ENCODE measurements around the gene OR1N1.
"Not testable (repeated sequence)": the region's sequence is repeated elsewhere in the genome, so short reads cannot be mapped to it uniquely, and the experiment has no call there.

The OR1N1 gene, protein sequence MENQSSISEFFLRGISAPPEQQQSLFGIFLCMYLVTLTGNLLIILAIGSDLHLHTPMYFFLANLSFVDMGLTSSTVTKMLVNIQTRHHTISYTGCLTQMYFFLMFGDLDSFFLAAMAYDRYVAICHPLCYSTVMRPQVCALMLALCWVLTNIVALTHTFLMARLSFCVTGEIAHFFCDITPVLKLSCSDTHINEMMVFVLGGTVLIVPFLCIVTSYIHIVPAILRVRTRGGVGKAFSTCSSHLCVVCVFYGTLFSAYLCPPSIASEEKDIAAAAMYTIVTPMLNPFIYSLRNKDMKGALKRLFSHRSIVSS

DNA sequence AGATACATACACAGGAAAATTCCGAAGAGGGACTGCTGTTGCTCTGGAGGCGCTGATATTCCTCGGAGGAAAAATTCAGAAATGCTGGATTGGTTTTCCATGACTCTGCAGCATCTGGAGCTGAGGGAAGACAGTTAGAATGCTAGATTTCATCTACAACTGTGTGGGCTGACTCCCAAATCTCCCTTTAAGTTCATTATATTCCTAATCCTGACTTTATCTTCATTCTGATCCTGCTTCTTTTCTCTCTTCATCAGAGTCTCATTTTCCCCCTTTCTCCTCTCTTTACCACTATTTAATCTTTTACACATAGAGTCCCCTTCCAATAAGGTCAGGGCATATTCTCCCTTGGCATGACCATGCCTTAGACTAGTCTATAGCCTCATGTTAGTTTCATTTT lies at the start of gene OR1N1:
OR1N1 (minus strand) TSS at position 101 of the 400 bp plus-strand sequence; CDS start at position 101, 0 bp downstream.
- no peak for DNase-seq

DNA sequence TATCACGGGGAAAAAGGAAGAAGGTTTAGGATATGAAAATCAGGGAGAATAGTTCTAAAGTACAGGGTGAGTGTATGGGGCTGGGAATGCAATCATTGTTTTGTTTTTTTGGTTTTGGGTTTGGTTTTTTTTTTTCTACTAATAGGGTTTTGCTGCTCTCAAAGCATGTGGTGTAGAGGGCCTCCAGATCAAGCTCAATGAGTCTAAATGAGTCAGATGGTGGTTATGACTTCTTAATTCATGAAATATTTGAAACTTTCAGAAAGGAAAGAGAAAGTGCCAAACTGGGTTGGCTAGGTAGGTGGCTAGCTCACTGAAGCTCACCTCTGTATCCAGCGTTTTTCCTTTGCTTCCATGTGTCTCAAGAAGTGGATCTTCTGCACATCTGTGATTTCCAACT lies 45.4 kb upstream of the OR1N1 start:
- no peak for DNase-seq

DNA sequence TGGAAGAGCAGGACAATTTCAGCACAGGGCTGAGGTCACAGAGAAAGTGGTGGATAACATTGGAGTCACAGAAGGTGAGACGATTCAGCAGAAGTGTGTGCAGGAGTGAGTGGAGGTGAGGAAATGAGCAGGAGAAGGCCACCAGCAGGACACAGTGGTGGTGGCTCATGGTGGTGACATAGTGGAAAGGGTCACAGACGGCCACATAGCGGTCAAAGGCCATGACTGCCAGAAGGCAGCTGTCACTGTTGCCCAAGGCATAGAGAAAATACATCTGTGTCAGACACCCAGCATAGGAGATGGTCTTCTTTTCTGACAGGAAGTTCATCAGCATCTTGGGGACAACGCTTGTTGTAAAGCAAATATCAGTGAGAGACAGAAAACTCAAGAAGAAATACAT lies 40.8 kb upstream of the OR1N1 start:
- DNase-seq: no peak

DNA sequence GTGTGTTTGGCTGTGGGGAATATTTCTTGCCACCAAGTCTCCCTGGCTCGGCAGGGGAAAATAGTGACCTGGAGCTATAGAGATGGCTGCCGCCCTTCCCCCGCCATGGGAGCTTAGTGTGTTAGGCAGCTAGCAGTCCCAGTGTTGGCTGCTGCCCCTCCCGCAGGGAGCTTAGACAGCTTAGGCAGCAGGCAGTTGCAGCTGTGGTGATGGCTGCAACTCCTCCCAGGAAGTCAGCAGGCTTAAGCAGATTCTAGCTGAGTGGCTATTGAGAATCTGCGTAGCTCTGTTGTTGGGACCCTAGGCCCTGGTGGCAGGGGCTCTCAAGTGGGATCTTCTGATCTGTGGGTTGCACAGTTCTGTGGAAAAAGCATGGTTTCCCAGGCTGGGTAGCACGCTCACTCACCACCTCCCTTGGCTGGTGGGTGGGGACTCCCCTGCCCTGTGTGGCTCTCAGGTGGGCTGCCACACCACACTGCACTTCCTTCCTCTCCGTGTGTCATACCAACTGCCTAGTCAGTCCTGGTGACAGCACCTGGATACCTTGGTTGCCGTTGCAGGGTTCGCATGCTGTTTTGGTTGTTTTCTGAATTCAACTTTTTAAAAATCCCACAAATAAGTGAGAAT lies 35.2 kb upstream of the OR1N1 start:
- no peak for DNase-seq

DNA sequence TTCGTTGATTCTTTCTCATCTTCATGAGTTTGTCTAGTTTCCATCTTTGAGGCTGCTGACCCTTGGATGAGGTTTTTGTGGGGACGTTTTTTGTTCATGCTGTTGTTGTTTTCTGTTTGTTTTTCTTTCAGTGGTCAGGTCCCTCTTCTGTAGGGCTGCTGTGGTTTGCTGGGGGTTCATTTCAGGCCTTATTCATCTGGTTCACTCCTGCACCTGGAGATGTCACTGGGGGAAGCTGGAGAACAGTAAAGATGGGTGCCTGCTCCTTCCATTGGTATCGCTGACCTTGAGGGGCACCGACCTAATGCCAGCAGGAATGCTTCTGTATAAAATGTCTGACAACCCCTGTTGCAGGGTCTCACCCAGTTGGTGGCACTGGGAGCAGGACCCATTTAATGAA lies 34.4 kb upstream of the OR1N1 start:
- no peak for DNase-seq

DNA sequence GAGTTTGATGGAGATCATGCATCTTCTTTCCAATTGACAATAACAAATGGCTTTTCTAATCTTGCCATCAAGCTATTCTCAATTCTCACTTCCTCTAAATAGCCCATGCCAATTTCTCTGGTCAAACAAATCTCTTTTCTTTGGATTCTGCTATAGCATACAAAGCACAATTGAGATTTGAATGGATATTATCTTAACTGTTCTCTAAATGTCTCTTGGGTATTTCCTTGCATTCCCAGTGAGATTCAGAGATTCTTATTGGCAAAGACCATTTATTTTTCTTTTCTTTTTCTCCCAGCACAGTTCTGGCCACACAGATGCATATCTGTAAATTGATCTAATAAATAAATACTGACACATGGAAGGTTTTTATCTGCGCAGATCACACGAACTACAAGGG lies 25.7 kb upstream of the OR1N1 start, which contains the start of gene OR1N2:
OR1N2 (plus strand) TSS at position 301 of the 400 bp plus-strand sequence. CDS start 100 bp downstream, outside the sequence.
- no peak for DNase-seq

DNA sequence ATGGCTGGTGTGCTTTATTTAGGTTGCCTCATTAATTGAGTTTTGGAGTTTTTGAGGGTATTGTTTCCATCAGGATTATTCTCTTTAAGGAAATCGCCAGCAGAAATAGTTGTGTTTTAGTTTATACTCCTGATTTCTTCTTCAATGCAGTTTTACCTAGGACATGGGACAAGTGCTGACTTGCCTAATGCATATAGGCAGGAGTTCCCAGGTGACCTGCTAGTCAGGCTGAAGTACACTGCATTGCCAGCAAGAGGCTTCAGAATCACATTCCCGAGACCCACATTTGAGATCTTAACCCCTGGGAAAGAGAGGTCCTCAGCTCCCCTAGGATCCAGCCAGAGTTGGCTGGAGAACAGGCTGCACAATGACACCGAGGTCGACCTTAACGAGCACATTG lies 24.3 kb upstream of the OR1N1 start:
- DNase-seq: no peak

DNA sequence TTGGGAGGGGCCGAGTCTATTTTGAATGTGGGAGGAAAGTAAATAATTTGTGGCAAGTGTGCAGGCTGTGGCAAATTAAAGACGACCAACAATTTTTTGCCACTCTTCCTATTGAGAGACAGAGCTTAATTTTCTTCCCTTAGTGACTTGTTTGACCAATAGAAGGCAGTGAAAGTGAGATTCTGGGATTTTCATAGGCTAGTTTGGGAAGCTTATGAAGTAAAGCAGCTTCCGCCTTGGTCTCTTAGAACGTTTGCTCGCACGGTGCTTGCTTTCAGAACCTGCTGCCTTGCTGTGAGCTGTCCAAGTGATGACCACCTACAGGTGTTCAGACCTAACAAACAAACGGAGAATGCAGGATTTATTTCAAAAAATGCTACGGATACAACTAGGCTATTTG lies 19.1 kb upstream of the OR1N1 start:
- DNase-seq: no peak

DNA sequence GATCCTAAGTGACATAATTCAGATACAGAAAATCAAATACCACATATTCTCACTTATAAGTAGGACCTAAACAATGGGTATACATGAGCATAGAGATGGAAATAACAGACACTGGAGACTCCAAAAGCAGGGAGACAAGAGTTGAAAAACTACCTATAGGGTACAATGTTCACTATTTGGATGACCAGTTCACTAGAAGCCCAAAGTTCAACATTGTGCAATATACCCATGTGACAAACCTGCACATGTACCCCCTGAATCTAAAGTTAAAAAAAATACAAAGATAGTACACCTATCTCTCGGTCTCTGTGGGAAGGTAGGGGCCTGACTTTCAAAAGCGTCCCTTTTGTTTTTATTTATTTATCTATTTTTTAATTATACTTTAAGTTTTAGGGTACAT lies 11.7 kb upstream of the OR1N1 start:
- no peak for DNase-seq

DNA sequence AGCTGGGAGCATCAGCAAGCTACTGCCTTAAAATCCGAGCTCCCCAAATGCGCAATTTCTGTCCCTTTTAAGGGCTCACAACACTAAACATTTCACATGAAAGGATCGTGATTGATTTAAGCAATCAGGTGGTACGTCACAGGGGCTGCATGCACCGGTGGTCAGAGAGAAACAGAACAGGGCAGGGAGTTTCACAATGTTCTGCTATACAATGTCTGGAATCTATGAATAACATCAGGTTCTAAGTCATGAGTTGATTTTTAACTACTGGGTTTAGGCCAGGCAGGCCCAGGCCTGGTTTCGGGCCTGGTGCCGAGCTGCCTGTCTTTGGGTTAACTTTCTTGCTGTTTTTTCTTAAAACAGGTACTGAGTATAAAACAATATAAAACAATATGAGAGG lies 10.0 kb upstream of the OR1N1 start:
- DNase-seq: not testable (repeated sequence)

DNA sequence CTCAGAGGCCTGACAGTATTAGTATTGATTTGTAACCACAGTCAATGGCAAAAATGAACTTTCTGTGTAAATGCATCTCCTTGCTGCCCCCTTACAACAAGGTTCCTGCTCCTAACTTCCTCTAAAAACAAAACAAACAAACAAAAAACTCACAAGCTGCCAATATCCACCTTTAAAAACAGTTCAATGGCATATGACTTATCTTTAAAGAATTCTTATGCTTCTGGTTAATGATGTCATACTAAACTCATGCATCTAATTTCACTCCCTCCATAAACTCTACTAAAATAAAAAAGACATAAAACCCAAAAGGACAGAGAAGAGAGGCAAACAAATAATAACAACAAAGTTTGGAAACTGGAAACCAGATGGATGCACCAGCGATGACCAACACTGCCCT lies 9.0 kb upstream of the OR1N1 start:
- DNase-seq: no peak

DNA sequence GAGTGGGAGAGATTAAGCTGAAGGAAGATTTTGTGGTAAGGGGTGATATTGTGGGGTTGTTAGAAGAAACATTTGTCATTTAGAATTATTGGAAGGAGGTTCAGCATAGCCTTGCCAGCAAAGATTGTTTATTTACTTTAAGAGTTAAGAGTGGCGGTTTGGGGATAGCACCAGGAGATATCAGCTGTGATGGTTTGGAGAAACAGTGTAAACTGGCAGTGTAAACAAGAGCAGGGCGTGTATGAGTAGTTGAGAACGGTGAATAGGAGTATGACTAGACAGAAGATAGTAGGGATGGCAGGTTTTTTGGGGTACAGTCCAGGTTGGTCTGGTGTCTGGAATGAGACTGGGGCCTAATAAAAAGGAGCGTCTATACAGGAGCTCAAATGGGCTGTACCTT lies 4.1 kb upstream of the OR1N1 start:
- DNase-seq: not testable (repeated sequence)

DNA sequence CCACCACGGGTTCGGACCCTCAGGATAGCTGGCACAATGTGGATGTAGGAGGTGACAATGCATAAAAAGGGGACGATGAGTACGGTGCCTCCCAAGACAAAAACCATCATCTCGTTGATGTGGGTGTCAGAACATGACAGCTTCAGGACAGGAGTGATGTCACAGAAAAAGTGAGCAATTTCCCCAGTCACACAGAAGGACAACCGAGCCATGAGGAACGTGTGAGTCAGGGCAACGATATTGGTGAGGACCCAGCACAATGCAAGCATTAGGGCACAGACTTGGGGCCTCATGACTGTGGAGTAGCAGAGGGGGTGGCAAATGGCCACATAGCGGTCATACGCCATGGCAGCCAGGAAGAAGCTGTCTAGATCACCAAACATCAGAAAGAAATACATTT lies 491 bp downstream of the OR1N1 start:
- DNase-seq: no peak

DNA sequence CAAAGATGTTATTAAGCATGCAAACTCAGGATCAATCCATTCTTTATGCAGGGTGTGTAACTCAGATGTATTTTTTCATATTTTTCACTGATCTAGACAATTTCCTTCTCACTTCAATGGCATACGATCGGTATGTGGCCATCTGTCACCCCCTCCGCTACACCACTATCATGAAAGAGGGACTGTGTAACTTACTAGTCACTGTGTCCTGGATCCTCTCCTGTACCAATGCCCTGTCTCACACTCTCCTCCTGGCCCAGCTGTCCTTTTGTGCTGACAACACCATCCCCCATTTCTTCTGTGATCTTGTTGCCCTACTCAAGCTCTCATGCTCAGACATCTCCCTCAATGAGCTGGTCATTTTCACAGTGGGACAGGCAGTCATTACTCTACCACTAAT lies 7.7 kb downstream of the OR1N1 start:
- no peak for DNase-seq

DNA sequence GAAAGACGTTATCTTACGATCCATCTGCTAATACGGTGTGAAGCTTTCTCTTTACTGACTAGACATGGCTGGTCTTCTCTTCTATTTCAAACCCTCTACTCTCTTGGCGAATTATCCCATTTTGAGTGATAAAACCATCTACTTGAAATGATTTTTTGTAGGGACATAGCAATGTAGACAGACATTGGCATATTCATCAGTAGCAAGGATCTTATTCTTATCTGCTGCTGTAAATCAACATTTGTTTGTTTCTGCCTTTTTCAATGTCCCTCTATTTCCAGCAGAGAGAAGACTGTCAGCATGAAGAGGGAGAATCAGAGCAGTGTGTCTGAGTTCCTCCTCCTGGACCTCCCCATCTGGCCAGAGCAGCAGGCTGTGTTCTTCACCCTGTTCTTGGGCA lies 8.3 kb downstream of the OR1N1 start, which contains the start of gene OR1J4:
OR1J4 (plus strand) TSS at position 301 of the 400 bp plus-strand sequence; CDS start at position 301, 0 bp downstream.
- no peak for DNase-seq

DNA sequence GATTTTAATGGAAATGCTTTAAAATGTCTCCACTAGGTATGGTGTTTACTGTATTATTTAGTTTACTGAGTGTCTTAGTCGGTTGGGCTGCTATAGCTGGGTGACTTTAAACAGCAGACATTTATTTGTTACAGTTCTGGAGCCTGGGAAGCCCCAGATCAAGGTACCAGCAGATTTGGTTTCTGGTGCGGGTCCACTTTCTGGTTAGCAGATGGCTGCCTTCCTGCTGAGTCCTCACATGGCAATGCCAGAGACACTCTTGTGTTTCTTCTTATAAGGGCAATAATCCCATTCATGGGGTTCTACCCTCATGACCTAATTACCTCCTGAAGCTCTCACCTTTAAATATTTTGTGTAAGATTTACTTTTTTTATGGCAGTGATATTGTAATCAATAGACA lies 8.9 kb downstream of the OR1N1 start:
- DNase-seq: no peak

DNA sequence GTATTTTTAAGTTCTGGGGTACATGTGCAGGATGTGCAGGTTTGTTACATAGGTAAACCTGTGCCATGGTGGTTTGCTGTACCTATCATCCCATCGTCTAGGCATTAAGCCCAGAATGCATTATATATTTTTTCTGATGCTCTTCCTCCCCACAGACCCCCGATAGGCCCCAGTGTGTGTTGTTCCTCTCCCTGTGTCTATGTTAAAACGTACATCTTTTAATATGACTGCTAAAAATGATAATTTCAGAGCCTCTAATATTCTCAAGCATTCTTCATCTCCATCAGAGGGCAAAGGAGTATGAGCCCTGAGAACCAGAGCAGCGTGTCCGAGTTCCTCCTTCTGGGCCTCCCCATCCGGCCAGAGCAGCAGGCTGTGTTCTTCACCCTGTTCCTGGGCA lies 16.6 kb downstream of the OR1N1 start, which contains the start of gene OR1J2:
OR1J2 (plus strand) TSS at position 301 of the 400 bp plus-strand sequence; CDS start at position 301, 0 bp downstream.
- no peak for DNase-seq

DNA sequence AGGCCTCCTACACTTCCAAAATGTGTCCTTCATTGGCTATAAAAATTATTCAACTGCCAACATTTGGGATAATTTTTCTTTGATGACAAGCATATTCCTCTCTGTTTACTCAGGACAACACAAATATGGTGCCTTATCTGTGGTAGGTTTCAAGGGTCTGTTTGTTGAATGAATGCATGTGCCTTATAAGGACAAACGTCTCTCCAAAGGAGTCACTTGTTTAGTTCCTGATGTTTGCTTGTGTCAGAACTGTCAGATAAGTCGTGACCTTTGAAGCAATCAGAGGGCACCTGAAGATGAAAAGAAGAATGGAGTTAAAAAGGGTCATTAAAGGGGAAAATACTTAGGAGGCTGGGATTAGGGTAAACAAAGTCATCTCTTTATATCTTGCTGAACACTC lies 20.1 kb downstream of the OR1N1 start:
- no peak for DNase-seq

DNA sequence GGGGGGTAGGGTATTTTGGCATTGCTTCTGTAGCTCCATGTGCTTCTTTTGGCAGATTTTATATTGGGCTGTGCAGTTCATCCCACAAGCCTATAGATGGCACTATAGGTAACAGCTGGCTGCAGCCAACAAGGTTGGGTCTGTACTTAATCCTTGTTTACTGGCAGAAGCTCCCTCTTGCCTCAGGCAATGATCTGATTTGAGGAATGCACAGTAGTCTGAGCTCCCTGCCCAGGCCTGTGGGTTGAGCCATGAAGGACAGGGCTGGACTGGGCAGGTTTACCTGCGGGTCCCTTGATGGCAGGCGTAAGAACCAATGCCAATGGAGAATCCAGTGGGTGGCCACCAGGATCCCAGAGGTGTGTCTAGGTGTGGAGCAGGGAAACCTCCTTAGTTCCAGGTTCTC lies 28.2 kb downstream of the OR1N1 start:
- peak; percentile 9 for DNase-seq

DNA sequence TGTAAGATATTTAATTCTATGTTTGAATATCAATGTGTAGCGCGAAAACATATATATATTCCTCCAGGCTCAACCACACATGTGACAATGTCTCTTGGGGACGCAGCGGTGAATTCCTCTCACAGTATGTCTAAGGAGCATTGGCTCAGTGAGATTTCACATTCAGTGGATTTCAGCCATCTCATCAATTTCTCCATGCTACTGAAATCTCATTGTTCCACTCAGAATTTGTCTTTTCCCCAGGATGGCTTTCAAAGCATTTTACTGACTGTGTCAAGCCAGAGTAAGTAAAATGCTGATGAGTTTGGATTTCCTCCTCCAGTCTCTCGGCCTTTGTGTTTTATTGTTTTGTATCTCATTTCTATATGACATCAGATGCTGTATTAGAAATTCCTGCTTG lies 48.0 kb downstream of the OR1N1 start:
- no peak for DNase-seq

DNA sequence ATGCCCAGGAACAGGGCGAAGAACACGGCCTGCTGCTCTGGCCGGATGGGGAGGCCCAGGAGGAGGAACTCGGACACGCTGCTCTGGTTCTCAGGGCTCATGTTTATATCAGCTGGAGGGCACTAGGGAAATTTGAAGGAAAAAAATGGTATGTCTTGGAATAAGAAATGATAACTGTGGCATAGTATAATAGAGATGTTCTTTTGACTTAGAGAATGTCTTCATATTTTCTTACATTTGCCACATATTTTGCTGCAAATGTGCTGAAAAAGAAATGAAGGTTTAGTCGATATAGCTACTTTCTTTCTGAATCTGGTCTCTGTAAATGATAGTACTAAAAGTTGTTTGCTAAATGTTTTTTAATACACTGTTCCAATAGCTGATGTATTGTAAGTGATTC lies 49.3 kb downstream of the OR1N1 start, which contains the start of gene OR1J1:
OR1J1 (minus strand) TSS at position 101 of the 400 bp plus-strand sequence; CDS start at position 101, 0 bp downstream.
- DNase-seq: no peak

DNA sequence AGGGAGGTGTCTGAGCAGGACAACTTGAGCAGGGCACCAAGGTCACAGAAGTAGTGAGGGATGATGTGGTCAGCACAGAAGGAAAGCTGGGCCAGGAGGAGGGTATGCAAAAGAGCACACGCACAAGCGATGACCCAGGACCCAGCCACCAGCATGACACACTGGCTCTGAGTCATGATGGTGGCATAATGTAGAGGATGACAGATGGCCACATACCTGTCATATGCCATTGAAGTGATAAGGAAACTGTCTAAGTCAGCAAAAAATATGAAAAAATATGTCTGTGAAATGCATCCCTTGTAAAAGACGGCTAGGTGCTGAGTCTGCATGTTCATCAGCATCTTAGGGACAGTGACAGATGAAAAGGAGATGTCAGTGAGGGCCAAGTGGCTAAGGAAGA lies 49.7 kb downstream of the OR1N1 start:
- no peak for DNase-seq

All from KG1 (cell line).